ENCODE results near the gene LY6G6F.
"Not testable (repeated sequence)": the region's sequence is repeated elsewhere in the genome, so short reads cannot be mapped to it uniquely, and the experiment has no call there.

The LY6G6F gene

DNA sequence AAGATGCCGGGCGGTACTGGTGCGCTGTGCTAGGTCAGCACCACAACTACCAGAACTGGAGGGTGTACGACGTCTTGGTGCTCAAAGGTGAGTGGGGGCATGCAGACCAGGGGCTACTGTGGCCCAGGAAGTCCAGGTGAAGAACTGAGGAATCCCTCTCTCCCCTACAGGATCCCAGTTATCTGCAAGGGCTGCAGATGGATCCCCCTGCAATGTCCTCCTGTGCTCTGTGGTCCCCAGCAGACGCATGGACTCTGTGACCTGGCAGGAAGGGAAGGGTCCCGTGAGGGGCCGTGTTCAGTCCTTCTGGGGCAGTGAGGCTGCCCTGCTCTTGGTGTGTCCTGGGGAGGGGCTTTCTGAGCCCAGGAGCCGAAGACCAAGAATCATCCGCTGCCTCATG, 1.0 kb downstream of the LY6G6F start:
- H3K9me3 ChIP-seq (ENCODE audit: control insufficient read depth, insufficient read depth, low read length) = no peaks in the 10 kb centered on the region
- no peak overlapping the region for H3K9ac ChIP-seq (ENCODE audit: low read depth, low read length)
- H3K27me3 ChIP-seq (ENCODE audit: control insufficient read depth, insufficient read depth, low read length) = no peaks in the 10 kb centered on the region
- H3K27ac ChIP-seq (ENCODE audit: low read depth, low read length) = no peak overlapping the region
- no peak overlapping the region for H3K4me3 ChIP-seq (ENCODE audit: low read depth, low read length)
- H3K36me3 ChIP-seq (ENCODE audit: control insufficient read depth, insufficient read depth, low read length) = no peaks in the 10 kb centered on the region
- H3K4me1 ChIP-seq (ENCODE audit: control insufficient read depth, insufficient read depth, low read length) = no peaks in the 10 kb centered on the region

DNA sequence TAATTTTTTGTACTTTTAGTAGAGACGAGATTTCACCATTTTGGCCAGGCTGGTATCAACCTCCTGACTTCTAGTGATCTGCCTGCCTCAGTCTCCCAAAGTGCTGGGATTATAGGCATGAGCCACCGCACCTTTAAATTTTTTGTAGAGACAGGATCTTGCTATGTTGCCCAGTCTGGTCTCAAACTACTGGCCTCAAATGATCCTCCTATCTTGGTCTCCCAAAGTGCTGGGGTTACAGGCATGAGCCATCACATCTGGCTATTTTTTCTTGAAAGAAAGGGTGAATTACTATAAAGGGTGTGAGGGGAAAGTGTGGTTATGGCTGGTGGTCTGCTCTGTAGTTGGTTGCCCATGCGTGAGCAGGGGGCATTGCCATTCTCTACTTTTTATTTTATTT, 1.6 kb downstream of the LY6G6F start:
- no peak overlapping the region for H3K27ac ChIP-seq (ENCODE audit: low read depth, low read length)
- no peak overlapping the region for H3K4me3 ChIP-seq (ENCODE audit: low read depth, low read length)
- no peaks in the 10 kb centered on the region for H3K4me1 ChIP-seq (ENCODE audit: control insufficient read depth, insufficient read depth, low read length)
- H3K36me3 ChIP-seq (ENCODE audit: control insufficient read depth, insufficient read depth, low read length) = no peaks in the 10 kb centered on the region
- no peak overlapping the region for H3K9ac ChIP-seq (ENCODE audit: low read depth, low read length)
- H3K9me3 ChIP-seq (ENCODE audit: control insufficient read depth, insufficient read depth, low read length) = no peaks in the 10 kb centered on the region
- no peaks in the 10 kb centered on the region for H3K27me3 ChIP-seq (ENCODE audit: control insufficient read depth, insufficient read depth, low read length)

DNA sequence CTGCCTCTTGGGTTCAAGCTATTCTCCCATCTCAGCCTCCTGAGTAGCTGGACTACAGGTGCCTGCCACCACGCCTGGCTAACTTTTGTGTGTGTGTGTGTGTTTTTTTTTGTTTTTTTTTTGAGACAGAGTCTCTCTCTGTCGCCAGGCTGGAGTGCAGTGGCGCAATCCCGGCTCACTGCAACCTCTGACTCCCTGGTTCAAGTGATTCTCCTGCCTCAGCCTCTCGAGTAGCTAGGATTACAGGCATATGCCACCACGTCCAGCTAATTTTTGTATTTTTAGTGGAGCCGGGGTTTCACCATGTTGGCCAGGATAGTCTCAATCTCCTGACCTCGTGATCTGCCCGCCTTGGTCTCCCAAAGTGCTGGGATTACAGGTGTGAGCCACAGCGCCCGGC, 2.5 kb downstream of the LY6G6F start:
- H3K27ac ChIP-seq (ENCODE audit: low read depth, low read length); H3K36me3 ChIP-seq (ENCODE audit: control insufficient read depth, insufficient read depth, low read length); H3K4me1 ChIP-seq (ENCODE audit: control insufficient read depth, insufficient read depth, low read length); H3K4me3 ChIP-seq (ENCODE audit: low read depth, low read length); H3K9me3 ChIP-seq (ENCODE audit: control insufficient read depth, insufficient read depth, low read length); H3K27me3 ChIP-seq (ENCODE audit: control insufficient read depth, insufficient read depth, low read length); H3K9ac ChIP-seq (ENCODE audit: low read depth, low read length): not testable (repeated sequence)

DNA sequence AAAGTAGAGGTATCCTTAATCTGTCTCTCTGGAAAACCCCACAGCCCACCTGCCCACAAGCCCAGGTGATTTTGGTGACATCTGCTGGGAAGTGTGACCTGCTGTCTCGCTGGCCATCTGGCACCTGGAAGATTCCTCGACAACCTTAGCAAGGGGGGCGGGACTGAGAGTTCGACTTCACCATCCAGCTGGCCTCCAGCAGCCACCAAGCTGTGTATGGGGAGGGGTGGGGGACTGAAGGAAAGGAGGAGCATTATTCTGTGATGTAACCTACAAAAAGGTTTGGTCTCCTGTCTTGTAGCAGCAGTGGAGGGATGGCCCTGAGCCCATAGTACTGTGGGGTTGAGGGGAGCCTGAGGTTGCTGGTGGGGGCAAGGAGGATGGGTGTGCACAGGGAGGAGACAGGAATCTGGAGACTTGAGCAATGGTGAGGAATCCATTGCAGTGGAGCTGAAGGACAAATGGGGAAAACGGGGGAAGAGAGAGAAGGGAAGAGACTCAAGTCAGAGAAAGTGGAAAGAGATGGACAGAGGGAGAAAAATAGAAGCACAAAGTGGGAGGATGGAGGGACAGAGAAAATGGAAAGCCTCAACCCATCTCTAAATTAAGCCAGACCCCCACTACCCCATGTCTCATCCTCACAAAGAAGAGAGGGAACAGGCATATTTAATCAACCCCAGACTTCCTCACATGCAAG, 4.0 kb downstream of the LY6G6F start:
- Histone ChIP-seq H3K36me3 (ENCODE audit: control insufficient read depth, insufficient read depth, low read length) (no peaks in the 10 kb centered on the region), H3K27ac (ENCODE audit: low read depth, low read length) (no peak overlapping the region), H3K9me3 (ENCODE audit: control insufficient read depth, insufficient read depth, low read length) (no peaks in the 10 kb centered on the region), H3K4me1 (ENCODE audit: control insufficient read depth, insufficient read depth, low read length) (peaks cover 19% of the 10 kb centered on the region), H3K9ac (ENCODE audit: low read depth, low read length) (no peak overlapping the region), H3K27me3 (ENCODE audit: control insufficient read depth, insufficient read depth, low read length) (no peaks in the 10 kb centered on the region), H3K4me3 (ENCODE audit: low read depth, low read length) (no peak overlapping the region)

DNA sequence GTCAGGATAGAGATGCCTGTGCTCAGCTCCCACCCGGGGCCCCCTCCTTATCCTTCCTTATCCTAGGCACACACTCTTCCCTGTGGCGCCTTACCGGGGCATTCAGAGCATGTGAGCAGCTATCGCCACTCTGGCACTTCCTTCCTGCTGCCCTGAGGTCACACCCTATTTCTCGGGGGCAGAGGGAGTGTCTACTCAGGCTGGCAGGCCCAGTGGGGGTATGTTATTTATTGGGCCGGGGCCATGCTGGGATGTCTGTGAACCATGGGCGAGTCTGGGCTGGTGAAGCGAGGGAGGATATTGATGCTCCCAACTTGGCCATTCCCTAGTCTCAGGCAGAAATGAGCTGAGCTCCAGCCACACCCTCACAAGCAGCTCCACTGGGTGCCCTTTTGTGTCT, 4.6 kb downstream of the LY6G6F start:
- Histone ChIP-seq H3K4me1 (ENCODE audit: control insufficient read depth, insufficient read depth, low read length) (peaks cover 19% of the 10 kb centered on the region), H3K9ac (ENCODE audit: low read depth, low read length) (no peak overlapping the region), H3K9me3 (ENCODE audit: control insufficient read depth, insufficient read depth, low read length) (no peaks in the 10 kb centered on the region), H3K4me3 (ENCODE audit: low read depth, low read length) (no peak overlapping the region), H3K27me3 (ENCODE audit: control insufficient read depth, insufficient read depth, low read length) (no peaks in the 10 kb centered on the region), H3K27ac (ENCODE audit: low read depth, low read length) (no peak overlapping the region), H3K36me3 (ENCODE audit: control insufficient read depth, insufficient read depth, low read length) (no peaks in the 10 kb centered on the region)

DNA sequence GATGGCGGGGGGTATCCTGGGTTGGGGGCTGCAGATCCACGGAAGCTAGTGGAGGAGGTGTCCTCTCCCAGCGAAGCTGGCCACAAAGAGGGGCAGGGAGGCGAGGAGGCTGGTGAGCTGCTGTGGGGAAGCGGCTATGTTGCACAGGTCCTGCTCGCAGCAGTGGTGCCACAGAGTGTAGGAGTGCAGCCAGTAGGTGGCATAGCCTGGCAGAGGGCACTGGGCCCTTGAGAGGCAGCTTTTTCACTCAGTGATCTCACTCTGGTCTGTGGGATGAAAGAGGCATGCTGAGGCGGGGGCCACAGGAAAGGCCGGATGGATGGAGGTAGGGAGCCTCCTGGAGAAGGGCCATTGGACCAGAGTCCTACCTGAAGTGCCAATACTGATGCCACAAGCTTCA, 5.6 kb downstream of the LY6G6F start:
- H3K4me1 ChIP-seq (ENCODE audit: control insufficient read depth, insufficient read depth, low read length) = peaks cover 19% of the 10 kb centered on the region
- no peaks in the 10 kb centered on the region for H3K9me3 ChIP-seq (ENCODE audit: control insufficient read depth, insufficient read depth, low read length)
- H3K4me3 ChIP-seq (ENCODE audit: low read depth, low read length) = no peak overlapping the region
- no peaks in the 10 kb centered on the region for H3K27me3 ChIP-seq (ENCODE audit: control insufficient read depth, insufficient read depth, low read length)
- H3K27ac ChIP-seq (ENCODE audit: low read depth, low read length) = no peak overlapping the region
- no peak overlapping the region for H3K9ac ChIP-seq (ENCODE audit: low read depth, low read length)
- no peaks in the 10 kb centered on the region for H3K36me3 ChIP-seq (ENCODE audit: control insufficient read depth, insufficient read depth, low read length)

DNA sequence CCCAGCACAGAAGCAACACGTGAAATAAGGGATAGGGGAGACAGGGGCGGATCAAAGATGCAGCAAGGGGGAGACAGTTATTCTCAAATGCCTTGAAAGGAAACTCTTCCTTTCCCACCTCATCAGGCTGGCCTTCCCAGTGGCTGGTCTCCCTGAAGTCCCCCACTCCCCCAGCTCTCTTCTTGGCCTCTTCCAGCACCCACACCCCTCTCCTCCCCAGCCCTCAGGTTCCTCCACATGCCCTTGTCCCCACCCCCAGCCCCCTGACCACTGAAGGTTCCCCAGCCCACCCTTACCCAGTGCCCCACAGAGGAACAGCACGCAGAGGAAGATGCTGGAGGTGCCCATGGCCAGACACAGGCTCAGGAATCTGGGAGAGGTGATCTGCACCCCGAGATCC, 6.8 kb downstream of the LY6G6F start:
- Histone ChIP-seq H3K9ac (ENCODE audit: low read depth, low read length) (no peak overlapping the region), H3K27ac (ENCODE audit: low read depth, low read length) (peak overlapping the region; percentile 80), H3K4me1 (ENCODE audit: control insufficient read depth, insufficient read depth, low read length) (peaks cover 27% of the 10 kb centered on the region), H3K9me3 (ENCODE audit: control insufficient read depth, insufficient read depth, low read length) (no peaks in the 10 kb centered on the region), H3K36me3 (ENCODE audit: control insufficient read depth, insufficient read depth, low read length) (no peaks in the 10 kb centered on the region), H3K27me3 (ENCODE audit: control insufficient read depth, insufficient read depth, low read length) (no peaks in the 10 kb centered on the region), H3K4me3 (ENCODE audit: low read depth, low read length) (no peak overlapping the region)

DNA sequence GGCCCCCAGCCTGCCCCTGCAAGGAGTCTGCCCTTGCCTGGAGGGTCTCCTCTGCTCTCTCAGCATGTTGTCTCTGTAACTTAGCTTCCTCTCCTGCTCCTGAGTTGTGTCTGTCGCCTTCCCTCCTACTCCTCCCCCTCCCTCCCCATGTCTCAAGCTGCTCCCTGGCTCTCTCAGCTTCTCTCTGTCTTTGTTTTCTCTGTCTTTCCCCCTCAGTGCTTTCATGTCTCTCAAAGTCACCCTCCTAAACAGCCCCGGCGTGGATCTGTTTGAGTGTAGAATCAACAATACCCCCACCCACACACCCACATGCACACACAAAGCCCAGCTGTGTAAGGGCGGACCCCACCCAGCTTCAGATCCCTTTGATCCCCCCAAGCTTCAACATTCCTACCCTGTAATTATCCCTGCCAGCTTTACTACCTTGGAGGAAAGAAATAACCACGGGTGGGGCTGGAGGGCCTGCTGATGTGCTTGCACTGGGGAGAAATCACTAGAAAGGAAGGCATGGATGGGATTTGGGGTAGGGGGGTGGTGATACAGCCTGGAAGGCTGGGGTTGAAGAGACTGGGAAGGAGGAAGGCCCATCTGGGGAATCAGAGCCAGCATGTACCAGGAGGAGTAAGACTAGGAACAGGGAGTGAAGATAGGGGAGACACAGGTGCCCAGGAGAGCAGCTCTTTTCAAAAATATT, 7.5 kb downstream of the LY6G6F start:
- Histone ChIP-seq H3K27me3 (ENCODE audit: control insufficient read depth, insufficient read depth, low read length) (no peaks in the 10 kb centered on the region), H3K36me3 (ENCODE audit: control insufficient read depth, insufficient read depth, low read length) (no peaks in the 10 kb centered on the region), H3K9me3 (ENCODE audit: control insufficient read depth, insufficient read depth, low read length) (no peaks in the 10 kb centered on the region), H3K27ac (ENCODE audit: low read depth, low read length) (peak overlapping the region; percentile 80), H3K4me3 (ENCODE audit: low read depth, low read length) (no peak overlapping the region), H3K9ac (ENCODE audit: low read depth, low read length) (no peak overlapping the region), H3K4me1 (ENCODE audit: control insufficient read depth, insufficient read depth, low read length) (peaks cover 31% of the 10 kb centered on the region)

DNA sequence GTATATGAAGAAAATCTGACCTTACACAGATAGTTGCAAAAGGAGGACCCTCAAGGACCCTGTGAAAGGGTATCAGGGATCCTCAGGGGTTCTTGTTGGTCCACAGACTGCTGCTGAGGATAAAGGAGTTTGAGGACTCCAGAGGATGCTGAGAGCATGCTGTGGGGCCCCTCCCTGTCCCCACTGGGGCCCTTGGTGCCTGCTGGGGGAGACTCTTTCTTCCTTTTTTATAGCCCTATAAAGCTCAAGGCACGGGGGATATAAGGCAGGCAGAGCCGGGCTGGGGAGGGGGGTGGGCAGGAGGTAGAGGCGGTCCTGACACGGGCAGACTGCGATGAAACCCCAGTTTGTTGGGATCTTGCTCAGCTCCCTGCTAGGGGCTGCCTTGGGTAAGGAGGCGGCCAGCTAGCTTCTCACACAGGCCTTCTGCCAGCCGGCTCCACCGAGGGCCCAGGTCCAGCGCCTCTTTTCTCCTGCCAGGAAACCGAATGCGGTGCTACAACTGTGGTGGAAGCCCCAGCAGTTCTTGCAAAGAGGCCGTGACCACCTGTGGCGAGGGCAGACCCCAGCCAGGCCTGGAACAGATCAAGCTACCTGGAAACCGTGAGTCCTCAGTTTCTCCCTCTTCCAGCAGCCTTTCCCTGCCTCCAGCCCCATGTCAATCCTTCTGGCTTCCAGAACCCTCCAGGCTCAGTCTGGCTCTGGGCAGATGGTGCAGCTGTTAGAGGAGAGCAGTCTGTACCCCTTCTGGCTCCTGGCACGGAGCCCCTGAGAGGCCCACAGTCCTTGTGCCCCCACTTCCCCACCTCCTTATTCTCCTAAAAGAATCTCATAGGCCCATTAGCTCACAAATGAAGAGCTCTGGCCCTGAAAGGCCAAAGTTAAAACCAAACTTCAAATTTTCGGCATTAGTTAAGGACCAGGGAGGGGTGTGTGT, 8.6 kb downstream of the LY6G6F start, which contains the start of gene LY6G6D:
Gene LY6G6D, plus strand, starts transcription at position 327 of the 937 bp plus-strand sequence. Its CDS starts 8 bp downstream, at position 335.
- H3K27ac ChIP-seq (ENCODE audit: low read depth, low read length) = peak within 1 kb of the TSS; percentile 80
- H3K36me3 ChIP-seq (ENCODE audit: control insufficient read depth, insufficient read depth, low read length) = no peaks in the 10 kb centered on the region
- peaks cover 31% of the 10 kb centered on the region for H3K4me1 ChIP-seq (ENCODE audit: control insufficient read depth, insufficient read depth, low read length)
- no peak within 1 kb of the TSS for H3K9ac ChIP-seq (ENCODE audit: low read depth, low read length)
- H3K27me3 ChIP-seq (ENCODE audit: control insufficient read depth, insufficient read depth, low read length) = no peaks in the 10 kb centered on the region
- no peaks in the 10 kb centered on the region for H3K9me3 ChIP-seq (ENCODE audit: control insufficient read depth, insufficient read depth, low read length)
- no peak within 1 kb of the TSS for H3K4me3 ChIP-seq (ENCODE audit: low read depth, low read length)

DNA sequence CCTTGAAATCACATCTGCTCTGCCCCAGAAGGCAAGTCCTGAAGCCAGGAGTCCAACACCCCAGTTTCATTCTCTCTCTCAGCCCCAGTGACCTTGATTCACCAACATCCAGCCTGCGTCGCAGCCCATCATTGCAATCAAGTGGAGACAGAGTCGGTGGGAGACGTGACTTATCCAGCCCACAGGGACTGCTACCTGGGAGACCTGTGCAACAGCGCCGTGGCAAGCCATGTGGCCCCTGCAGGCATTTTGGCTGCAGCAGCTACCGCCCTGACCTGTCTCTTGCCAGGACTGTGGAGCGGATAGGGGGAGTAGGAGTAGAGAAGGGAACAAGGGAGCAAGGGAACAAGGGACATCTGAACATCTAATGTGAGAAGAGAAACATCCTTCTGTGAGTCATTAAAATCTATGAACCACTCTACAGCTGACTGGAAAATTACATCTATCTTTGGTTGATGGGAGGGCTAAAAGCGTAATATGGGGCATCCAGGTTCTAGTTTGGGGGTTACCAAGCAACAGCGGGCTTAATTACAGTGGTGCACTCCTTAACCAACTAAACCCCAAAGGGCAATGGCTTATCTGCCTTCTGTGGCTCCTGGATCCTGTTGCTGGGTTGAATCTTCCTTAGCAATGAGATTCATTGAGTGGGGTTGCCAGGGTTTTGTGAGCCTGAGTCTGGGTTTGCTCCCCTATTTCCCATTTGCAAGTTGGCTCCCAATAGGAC, 11.0 kb downstream of the LY6G6F start:
- H3K27me3 ChIP-seq (ENCODE audit: control insufficient read depth, insufficient read depth, low read length) = no peaks in the 10 kb centered on the region
- H3K27ac ChIP-seq (ENCODE audit: low read depth, low read length) = no peak overlapping the region
- H3K4me3 ChIP-seq (ENCODE audit: low read depth, low read length) = no peak overlapping the region
- peaks cover 31% of the 10 kb centered on the region for H3K4me1 ChIP-seq (ENCODE audit: control insufficient read depth, insufficient read depth, low read length)
- H3K36me3 ChIP-seq (ENCODE audit: control insufficient read depth, insufficient read depth, low read length) = no peaks in the 10 kb centered on the region
- no peaks in the 10 kb centered on the region for H3K9me3 ChIP-seq (ENCODE audit: control insufficient read depth, insufficient read depth, low read length)
- no peak overlapping the region for H3K9ac ChIP-seq (ENCODE audit: low read depth, low read length)
